Thyroid gland (tissue), 4 donors: Measurements from ENCODE around the gene OR51T1.

Source experiments
- CTCF ChIP-seq, 6 experiments: fragments of 200-600 bp in 3 of 6; fragments of 450-650 bp in 3 of 6; sonication (generic) in 3 of 6; IDR thresholded peaks; one replicate each; pipeline ENCODE4 v1.5.1; 2016 to 2019; ENCODE audit warnings: antibody characterized with exemption in 6 of 6, mild to moderate bottlenecking in 2 of 6, inconsistent platforms in 1 of 6, moderate library complexity in 1 of 6
- POLR2A ChIP-seq, 2 donors: fragments of 450-650 bp; IDR thresholded peaks; one replicate each; pipeline ENCODE4 v1.6.1; 2017; ENCODE audit warnings: antibody characterized with exemption in 2 of 2, mild to moderate bottlenecking in 2 of 2, moderate library complexity in 1 of 2

- TF ChIP-seq CTCF (IDR thresholded peaks at IDR 0.05) (no peak), POLR2A (IDR thresholded peaks at IDR 0.05) (no peak)
Observed at GRCh38 chr11:4886186-4886585, 4.5 kb downstream of the OR51T1 start.
